ENCODE data around the gene NANOS2.
A peak's percentile ranks its signal among the peaks of the same experiment; 100 is the strongest.

Gene NANOS2

DNA sequence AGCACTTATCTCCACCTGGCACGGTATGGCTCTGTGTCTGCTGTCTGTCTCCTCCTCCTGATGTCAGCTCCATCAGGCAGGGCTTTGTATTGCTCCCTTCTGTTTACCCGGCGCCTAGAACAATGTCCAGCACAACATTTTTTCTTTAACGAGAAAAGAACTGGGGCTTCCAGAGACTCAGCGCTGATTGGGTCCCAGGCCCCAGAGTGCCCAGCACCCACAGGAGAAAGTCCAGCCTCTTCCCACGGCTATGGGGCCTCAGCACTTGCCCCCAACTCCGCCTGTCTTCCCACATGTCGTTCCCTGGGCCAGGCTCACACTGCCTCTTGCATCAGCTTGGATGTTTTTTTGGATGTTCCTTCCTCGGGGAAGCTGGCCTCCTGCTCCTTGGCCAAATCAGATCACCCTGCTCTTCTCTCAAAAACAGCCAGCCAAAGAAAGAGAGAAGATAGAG lies 19.0 kb downstream of the NANOS2 start:
- no peak for DNase-seq (ENCODE audit: low read depth in 2 of 2)

DNA sequence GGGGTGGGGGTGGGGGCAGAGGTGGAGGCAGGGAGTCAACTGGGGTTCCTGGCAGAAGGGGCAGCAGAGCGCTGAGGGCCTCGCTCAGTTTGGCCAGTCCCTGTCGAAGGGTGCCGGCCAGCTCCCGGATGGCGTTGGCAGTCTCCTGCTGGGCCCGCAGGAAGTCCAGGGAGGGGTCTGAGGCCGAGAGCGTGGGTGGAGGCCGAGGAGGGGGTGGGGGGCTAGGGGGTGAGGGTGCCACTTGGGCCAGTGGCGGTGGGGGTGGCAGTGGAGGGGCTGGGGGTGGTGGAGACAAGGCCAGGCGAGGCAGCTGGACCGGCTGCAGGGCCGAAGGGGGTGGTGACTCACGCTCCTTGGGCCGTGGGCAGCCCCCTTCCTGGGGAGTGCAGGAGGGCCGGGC lies 23.7 kb downstream of the NANOS2 start:
- DNase-seq (ENCODE audit: low read depth in 2 of 2): no peak

GRCh38 chr19:45889210-45889885 lies 25.2 kb downstream of the NANOS2 start:
- DNase-seq (ENCODE audit: low read depth in 2 of 2): no peak

GRCh38 chr19:45887200-45887710 lies 27.3 kb downstream of the NANOS2 start:
- DNase-seq (ENCODE audit: low read depth in 2 of 2): no peak

GRCh38 chr19:45886427-45887199 lies 28.0 kb downstream of the NANOS2 start:
- DNase-seq (ENCODE audit: low read depth in 2 of 2): peak; percentile 81 to 88

- DNase-seq (ENCODE audit: low read depth in 2 of 2): peak; percentile 74 to 88
Measured at GRCh38 chr19:45885556-45886426, 28.8 kb downstream of the NANOS2 start, which contains the start of gene IRF2BP1. TSS of gene IRF2BP1 (minus strand) at chr19:45886141. CDS start at chr19:45885774, 367 bp downstream.

- DNase-seq (ENCODE audit: low read depth in 2 of 2): no peak
Measured at GRCh38 chr19:45884682-45885555, 29.7 kb downstream of the NANOS2 start.

DNA sequence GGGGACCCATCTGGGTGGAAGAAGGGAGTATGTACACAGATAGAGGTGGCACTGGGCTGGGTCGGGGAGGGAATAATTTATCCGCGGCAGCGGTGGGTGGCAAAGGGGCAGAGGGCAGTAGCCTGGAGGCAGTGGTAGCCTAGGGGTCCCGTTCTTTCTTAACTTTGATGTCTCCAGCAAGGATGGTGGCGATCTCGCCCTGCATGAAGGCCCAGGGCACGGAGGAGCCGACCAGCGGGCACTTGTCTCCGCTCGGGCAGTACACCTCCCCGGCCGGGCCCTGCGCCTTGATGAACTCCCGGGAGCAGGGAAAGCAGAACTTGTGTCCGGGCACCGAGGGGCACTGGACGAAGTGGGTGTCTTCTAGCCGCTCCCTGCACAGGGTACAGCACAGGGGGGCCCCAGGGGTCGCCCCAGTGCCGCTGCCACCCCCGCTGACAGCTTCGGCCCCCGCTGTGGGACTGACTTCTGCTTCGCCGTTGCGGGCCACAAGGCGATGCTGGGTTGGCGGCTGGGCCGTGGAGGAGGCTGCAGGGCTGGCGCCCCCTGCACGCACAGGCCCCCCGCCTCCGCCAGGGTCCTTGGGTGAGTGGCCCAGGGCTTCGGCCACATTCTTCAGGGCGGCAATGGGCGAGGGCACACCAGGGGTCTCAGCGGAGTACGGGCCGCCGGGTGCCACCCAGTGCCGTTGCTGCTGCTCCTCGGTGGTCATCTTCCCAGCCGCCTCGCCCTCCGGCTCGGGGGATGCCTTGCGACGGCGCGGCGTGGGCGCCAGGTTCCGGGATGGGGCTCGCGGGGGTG lies 30.5 kb downstream of the NANOS2 start:
- no peak for DNase-seq (ENCODE audit: low read depth in 2 of 2)

GRCh38 chr19:45883586-45883880 lies 31.0 kb downstream of the NANOS2 start:
- DNase-seq (ENCODE audit: low read depth in 2 of 2): no peak

DNA sequence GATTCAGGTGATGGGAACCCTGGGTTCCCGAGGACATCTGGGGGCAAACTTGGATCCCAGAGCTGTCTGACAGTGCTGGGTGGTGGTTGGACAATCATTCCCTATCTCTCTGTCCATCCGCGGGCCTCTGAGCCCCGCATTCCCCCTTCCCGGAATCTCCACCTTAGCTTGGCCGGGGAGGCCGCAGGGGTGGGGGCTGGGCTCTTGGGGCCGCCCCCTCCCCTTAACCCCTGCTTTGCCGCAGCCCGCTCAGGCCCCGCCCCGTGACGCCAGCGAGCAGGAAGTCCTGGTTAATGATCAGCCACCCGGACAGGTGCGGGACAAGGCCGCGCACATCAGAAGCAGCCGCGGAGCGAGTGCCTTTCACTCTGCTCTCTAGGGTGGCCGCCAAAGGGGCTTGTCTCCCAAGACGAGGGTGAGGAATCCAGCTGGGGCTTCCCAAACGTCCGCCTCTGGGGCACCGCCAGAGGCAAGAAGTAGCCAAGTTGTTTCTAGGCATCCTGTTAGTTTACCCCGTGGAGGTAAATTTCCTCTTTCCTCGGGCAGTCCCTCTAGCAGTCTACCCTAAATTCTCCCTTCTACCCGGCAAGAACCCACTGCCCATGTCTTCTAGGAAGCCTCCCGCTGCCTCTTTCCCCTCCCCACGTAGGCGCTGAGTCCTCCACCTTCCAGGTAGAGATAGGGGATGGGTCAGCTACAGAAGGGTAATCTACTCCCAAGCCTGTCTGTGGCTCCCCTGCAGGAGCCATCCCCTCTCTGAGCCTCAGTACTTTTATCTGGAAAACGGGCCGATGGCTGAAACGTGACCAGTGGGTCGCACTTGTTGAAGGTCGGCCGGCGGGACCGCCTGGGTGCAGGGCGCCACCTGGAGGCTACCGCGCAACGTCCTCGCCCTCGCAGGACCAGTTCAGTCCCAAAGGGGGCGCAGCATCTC lies 31.7 kb downstream of the NANOS2 start:
- DNase-seq (ENCODE audit: low read depth in 2 of 2): peak; percentile 80 to 81

DNA sequence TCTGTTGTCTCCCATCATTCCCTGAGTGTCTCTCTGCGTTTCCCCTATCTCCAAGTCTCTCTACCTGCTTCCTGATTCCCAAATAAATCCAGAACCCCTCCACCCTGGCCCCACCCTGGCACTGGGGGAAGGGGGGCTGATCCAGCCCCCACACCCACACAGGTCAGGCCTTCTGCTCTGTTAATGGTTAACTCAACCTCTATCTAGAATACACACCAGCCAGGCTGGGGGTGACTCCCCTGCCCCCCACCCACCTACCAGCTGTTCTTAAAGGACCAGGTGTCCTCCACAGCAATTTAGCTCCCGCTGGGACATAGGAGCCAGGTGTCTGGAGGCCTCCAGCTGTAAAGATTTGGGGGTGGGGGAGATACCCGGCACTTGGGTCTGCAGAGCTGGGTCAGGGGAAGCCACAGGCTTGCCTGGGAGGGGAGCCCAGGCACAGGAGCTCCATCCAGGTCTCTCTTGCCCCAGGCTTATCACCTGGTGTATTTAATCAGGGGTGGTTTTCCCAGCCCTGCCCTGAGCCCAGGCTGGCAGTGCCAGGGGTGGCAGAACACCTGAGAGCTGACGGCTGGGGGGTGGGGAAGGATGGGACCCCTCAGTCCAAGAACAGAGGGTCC lies 32.6 kb downstream of the NANOS2 start:
- DNase-seq (ENCODE audit: low read depth in 2 of 2): no peak

DNA sequence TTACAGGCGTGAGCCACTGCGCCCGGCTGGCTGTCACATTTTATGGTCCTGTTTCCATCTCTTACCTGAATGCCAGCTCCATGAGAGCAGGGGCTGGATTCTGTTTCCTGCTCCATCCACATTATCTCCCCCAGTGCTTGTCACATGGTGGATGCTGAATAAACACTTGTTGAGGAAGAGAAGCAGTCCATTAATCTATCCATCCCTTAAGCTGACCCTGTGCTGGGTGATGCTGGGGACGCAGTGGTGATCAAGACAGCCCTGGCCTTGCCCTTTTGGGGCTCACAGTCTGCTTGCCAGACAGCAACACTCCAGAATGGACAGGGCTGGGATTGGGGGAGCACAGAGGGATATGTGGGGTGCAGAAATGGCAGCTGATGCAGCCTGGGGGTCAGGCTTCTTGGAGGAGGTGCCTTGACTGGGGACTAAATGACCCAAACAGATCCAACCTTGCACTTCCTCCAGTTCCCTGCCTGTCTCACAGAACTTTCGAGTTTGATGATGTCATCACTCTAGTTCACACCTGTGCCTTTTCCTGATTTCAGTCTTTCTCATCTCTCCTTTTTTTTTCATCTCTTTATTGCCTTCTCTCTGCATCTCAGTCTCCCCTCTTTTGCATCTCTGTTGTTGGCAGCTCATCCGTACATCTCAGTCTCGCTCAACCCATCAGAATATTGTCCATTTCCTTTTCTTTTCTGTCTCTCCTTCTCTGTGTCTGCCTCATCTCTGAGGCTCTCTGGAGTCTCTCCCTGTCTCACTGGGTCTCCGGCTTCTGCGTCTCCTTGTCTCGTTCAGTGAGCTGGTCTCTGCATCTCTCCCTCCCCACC lies 33.3 kb downstream of the NANOS2 start:
- no peak for DNase-seq (ENCODE audit: low read depth in 2 of 2)

DNA sequence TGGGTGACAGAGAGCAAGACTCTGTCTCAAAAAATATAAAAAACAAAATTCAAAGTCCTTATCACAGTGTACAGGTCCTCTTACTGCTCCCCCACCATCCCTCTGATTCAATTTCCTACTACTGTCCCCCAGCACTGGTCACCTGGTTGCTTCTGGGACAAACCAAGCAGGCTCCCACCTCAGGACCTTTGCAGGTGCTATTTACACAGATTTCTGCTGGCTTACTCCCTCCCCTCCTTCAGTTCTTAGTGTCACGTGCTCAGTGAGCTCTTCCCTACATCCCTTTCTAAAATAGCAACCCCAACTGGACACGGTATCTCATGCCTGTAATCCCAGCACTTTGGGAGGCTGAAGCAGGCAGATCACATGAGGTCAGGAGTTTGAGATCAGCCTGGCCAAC lies 34.6 kb downstream of the NANOS2 start:
- no peak for DNase-seq (ENCODE audit: low read depth in 2 of 2)

GRCh38 chr19:45879055-45879454 lies 35.5 kb downstream of the NANOS2 start:
- no peak for DNase-seq (ENCODE audit: low read depth in 2 of 2)

DNA sequence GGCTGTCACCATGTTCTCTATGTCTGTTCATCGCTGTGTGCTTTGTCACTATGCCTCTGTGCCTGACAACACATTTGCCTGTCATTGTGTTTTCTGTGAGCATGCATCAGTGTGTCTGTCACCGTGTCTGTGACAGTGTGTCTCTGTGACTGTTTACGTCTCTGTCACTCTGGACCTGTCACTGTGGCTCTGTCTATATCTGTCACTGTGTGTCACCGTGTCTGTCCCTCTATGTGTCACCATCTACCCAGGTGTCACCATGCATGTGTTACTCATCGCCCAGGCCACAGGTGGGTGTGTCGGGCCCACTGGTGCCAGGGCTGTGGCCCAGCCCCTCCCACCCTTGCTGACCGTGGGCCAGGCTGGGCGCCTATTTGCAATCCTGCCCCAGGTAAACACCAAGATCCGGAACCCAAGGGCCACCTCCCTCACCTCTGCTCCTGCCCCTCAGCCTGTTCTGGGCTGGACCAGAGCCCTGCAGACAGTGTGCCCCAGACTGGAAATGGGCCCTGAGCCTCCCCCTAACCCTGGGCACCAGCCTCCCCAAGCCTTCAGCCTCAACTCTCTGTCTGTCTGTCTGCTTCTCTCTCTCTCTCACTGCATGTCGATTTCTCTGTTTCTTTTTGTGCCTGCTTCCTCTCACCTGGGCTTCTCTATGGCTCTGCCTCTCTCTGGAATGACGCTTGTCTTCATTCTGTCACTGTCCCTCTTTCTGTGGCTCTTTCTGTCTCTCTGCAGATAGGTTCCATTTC lies 36.4 kb downstream of the NANOS2 start:
- DNase-seq (ENCODE audit: low read depth in 2 of 2): no peak

GRCh38 chr19:45876411-45877197 lies 38.0 kb downstream of the NANOS2 start:
- DNase-seq (ENCODE audit: low read depth in 2 of 2): peak; percentile 35 to 43

GRCh38 chr19:45876161-45876410 lies 38.5 kb downstream of the NANOS2 start:
- no peak for DNase-seq (ENCODE audit: low read depth in 2 of 2)
